Lung microvascular endothelial cell (primary cell): ENCODE data around the gene PSMD13. TPM values are rescaled to one million over a fixed set of nuclear protein-coding genes. Genes with fewer than 3 reads are reported as not detected.
"Not testable (repeated sequence)": the region's sequence is repeated elsewhere in the genome, so short reads cannot be mapped to it uniquely, and the experiment has no call there.

Experiments
- DNase-seq, 2 donors: peaks; one replicate each; pipeline versions ENCODE4 v3.0.0 to v3.0.0-alpha.2; 2010; ENCODE audit warnings: low read depth in 2 of 2
- total RNA-seq: library from RNA; depleted of rRNA; stranded (reverse); fragments of >200 nt; gene quantifications from 2 replicates; pipeline ENCODE4 v1.2.1, GENCODE V29; 2014

The PSMD13 gene
- 141 and 161 TPM in 2 replicates for total RNA-seq

DNA sequence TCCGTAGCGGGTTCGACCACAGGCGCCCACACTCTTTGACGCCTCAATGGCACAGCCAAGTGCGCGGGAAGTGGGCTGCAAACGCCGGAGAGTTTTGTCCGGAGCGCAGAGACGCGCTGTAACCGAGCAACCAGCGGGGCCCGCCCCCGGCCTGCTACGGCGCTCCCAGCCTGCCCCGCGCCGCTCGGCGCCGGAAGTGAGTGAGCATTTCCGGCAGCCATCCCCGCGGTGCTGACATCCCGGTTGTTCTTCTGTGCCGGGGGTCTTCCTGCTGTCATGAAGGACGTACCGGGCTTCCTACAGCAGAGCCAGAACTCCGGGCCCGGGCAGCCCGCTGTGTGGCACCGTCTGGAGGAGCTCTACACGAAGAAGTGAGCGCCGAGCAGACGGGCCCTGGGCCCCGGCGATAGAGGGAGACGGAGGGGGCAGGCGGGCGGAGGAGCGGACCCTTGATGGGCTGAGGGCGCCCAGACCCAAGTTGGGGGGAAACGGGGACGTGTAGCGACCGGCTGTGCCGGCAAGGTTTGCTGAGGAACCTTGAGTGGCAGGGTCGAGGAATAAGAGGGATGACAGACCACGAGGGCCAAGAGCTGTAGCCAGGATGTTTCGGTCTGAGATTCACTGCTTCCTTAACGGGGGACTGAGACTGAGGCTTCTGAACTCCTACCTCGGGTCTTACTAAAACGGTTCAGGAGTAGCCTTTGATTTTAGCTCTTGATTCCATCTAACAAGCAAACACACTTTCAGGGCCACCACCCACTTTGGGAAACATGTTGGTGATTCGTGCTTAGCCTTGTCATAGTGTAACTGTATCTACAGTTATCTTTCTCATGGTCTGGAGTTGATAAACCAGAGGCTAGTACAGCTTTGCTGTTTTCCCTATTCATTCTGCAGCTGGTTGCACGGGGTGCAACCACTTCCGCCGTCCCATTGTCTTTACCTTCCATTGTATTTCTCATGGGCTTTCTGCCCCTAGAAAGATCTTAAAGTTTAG lies at the start of gene PSMD13:
PSMD13 (plus strand) TSS at position 203 of the 994 bp plus-strand sequence; CDS start at position 277, 74 bp downstream.
- peak; percentile 91 to 93 for DNase-seq

- DNase-seq = peak; percentile 75 to 90
These were observed 47.5 kb upstream of the PSMD13 start for GRCh38 chr11:189200-189783.

GRCh38 chr11:189843-190311 lies 46.9 kb upstream of the PSMD13 start:
- not testable (repeated sequence) for DNase-seq

- DNase-seq = not testable (repeated sequence)
These were observed 46.2 kb upstream of the PSMD13 start for GRCh38 chr11:190546-190945.

- DNase-seq = not testable (repeated sequence)
These were observed 45.0 kb upstream of the PSMD13 start for GRCh38 chr11:191490-192478.

- not testable (repeated sequence) for DNase-seq
These were observed 44.1 kb upstream of the PSMD13 start, which contains the start of gene SCGB1C1 for GRCh38 chr11:192674-193128. TSS of gene SCGB1C1 (plus strand) at chr11:193078. CDS start at chr11:193100, 22 bp downstream.

DNA sequence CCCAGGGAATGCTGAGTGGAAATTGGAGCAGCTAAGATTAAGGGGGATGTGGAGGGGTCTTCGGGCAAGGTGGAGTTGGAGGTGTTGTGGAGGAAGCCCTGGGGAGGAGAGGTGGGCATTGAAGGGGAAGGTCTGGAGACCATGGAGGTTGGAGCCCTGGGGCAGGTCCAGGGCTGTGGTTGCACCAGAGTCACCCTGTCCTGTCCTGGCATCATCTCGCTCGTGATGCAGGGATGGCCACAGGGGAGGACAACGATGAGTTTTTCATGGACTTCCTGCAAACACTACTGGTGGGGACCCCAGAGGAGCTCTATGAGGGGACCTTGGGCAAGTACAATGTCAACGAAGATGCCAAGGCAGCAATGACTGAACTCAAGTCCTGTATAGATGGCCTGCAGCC lies 43.3 kb upstream of the PSMD13 start:
- DNase-seq = not testable (repeated sequence)

DNA sequence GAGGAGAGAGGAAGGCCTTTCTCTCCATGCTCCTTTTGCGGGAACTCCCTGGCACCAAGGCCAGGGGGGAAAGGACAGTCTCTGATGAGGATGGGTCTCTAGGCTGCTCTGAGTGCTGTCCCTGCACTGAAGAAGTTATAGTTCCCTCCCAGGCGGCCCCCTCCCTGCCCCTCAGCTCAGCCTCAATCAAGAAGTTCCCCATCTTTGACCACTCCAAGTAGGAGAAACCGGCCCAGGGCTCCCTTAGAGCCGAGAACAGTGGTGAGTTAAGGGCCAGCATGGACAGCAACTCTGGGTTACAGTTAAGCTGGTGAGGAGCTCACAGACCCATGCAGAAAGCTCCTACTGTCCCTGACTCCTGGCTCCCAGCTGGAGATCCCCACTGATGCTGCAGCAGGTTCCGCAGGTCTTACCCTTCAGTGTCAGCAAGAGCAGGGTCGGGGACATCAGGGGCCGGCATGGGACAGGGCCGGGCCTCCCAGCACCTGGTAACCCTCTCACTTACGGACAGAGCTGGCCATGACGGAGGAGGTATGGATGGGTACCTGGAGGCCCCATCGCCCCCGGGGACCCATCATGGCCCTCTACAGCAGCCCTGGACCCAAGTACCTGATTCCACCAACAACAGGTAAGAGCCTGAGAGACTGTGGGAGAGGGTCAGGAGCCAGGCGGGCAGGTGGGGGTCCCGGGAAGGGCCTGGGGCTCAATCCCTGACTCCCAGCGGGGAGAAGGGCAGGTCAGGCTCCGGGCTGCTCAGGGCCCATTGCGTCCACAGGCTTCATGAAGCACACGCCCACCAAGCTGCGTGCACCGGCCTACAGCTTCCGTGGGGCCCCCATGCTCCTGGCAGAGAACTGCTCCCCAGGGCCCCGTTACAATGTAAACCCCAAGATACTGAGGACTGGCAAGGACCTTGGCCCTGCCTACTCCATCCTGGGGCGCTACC lies 39.7 kb upstream of the PSMD13 start:
- DNase-seq = no peak

DNA sequence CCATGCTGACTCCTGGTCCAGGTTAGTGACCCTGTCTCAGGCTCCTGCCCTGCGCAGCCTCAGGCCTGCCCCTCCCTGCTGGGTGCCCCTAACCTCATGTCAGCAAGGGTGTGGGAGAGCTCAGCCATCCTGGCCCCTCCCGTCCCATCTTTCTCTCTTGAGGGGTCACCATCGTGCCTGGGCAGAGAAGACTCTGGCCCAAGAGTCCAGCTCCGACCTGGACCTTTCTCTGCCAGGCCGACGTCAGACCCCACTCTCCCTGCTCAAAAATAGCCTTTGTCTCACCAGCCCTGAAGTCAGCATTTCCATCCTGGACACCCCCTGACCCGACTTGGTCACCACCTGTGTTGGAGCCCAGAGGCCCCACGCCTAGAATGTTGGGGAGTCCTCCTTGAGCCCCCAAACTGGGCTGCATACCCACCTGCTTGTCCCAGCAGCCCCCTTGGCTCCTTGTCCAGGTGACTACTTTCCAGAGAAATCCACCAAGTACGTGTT lies 39.0 kb upstream of the PSMD13 start:
- DNase-seq = no peak

GRCh38 chr11:198236-198806 lies 38.5 kb upstream of the PSMD13 start:
- no peak for DNase-seq

DNA sequence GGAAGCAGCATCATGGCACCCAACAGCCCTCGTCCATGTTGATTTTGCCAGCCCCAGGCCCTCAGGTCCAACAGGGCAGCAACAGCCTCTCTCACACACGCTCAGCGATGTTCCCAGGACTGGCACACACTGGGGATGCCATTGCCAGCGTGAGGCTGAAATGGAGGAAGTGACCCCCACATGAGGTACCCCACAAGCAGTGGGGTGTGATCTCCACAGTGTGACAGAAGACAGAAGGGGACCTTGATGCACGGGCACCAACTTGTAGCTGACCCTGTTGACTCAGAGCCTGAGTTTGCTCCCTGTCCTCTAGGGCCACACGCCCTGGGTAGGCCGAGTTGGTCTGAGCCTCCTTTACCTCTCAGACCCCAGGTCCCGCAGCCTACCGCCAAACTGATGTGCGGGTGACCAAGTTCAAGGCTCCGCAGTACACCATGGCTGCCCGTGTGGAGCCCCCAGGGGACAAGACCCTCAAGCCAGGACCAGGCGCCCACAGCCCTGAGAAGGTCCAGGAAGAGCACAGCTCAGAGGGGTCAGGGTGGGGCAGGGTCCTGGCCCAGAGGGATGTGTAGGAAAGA lies 37.7 kb upstream of the PSMD13 start:
- DNase-seq = no peak

DNA sequence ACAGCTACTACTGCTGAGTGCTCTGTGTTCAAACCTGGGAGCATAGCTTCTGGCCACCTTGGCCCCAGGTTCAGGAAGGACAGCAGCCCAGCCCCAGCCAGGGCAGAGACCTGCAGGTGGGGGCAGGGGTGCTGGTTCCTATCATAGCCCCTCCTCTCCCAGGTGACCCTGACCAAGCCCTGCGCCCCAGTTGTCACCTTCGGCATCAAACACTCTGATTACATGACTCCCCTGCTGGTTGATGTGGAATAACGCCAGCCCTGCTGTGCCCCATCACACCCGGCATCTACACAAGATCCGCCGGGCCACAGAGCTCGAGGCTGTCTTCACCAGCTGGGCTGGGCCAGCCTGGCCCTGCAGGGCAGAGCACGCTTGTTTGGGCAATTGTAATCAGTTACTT lies 37.0 kb upstream of the PSMD13 start:
- no peak for DNase-seq

GRCh38 chr11:200224-201003 lies 36.4 kb upstream of the PSMD13 start:
- DNase-seq = no peak

GRCh38 chr11:201966-202365 lies 34.8 kb upstream of the PSMD13 start:
- DNase-seq = no peak

GRCh38 chr11:202490-202889 lies 34.3 kb upstream of the PSMD13 start:
- no peak for DNase-seq

GRCh38 chr11:203056-203944 lies 33.5 kb upstream of the PSMD13 start:
- no peak for DNase-seq

- no peak for DNase-seq
These were observed 32.7 kb upstream of the PSMD13 start for GRCh38 chr11:203945-204586.
